IMR-90 (cell line): ENCODE data around the gene RAP1GAP2. TPM values are rescaled to one million over a fixed set of nuclear protein-coding genes. Genes with fewer than 3 reads are reported as not detected.

Experiments
- ATAC-seq: fragments of 200-7000 bp; cut with Tn5 transposase; 2 replicates; pipeline ENCODE4 v1.9.1; 2020; ENCODE audit warnings: low read depth, mild to moderate bottlenecking, moderate library complexity
- BruUV-seq: library from RNA; stranded (reverse); fragments of 400-500 nt; replicated peaks from 2 replicates; lab custom pipeline; 2021; lab: Mats Ljungman, UMichigan
- CTCF ChIA-PET: fragments of 300-600 bp; formaldehyde crosslinking; extraction: SDS; loops from one replicate; lab custom pipeline; 2021; ENCODE audit warnings: antibody characterized with exemption; lab: Yijun Ruan, JAX
- POLR2A ChIA-PET: fragments of 300-600 bp; sonication (Branson Sonifier 250); formaldehyde crosslinking; loops from one replicate; lab custom pipeline; 2022; ENCODE audit warnings: antibody characterized with exemption; ENCODE audit not compliant: unreplicated experiment; lab: Charles Lee
- DNase-seq: peaks from one replicate; pipeline ENCODE4 v3.0.0; 2013
- H2AFZ ChIP-seq: replicated peaks from 2 replicates; pipeline ENCODE3; 2013; ENCODE audit warnings: low read length, mild to moderate bottlenecking; ENCODE audit not compliant: poor library complexity
- H2AK5ac ChIP-seq: 2 replicates; pipeline ENCODE4 v1.6.1; 2013; ENCODE audit warnings: low read depth, low read length, inconsistent platforms
- H2AK9ac ChIP-seq: replicated peaks from 2 replicates; pipeline ENCODE3; 2013; ENCODE audit warnings: mild to moderate bottlenecking, low read depth, low read length, moderate library complexity; ENCODE audit not compliant: poor library complexity
- H2BK120ac ChIP-seq: 2 replicates; pipeline ENCODE4 v1.6.1; 2013; ENCODE audit warnings: low read depth, low read length, inconsistent platforms
- H2BK15ac ChIP-seq: 3 replicates; pipeline ENCODE4 v1.6.1; 2013; ENCODE audit warnings: low read depth, low read length, inconsistent platforms
- H2BK20ac ChIP-seq: 2 replicates; pipeline ENCODE4 v1.6.1; 2013; ENCODE audit warnings: low read depth, mild to moderate bottlenecking, inconsistent platforms, low read length, moderate library complexity
- H2BK5ac ChIP-seq: 2 replicates; pipeline ENCODE4 v1.6.1; 2013; ENCODE audit warnings: mild to moderate bottlenecking, low read depth, low read length, inconsistent platforms; ENCODE audit not compliant: poor library complexity, severe bottlenecking
- H3K14ac ChIP-seq: replicated peaks from 2 replicates; pipeline ENCODE4 v1.6.1; 2013; ENCODE audit warnings: low read depth, low read length, inconsistent platforms
- H3K18ac ChIP-seq: 2 replicates; pipeline ENCODE4 v1.6.1; 2013; ENCODE audit warnings: low read depth, low read length, control low read depth
- H3K23ac ChIP-seq: 2 replicates; pipeline ENCODE4 v1.6.1; 2013; ENCODE audit warnings: low read depth, low read length, inconsistent platforms
- H3K27ac ChIP-seq: 2 replicates; pipeline ENCODE4 v1.5.1; 2013; ENCODE audit warnings: mild to moderate bottlenecking, control low read depth, low read length; ENCODE audit not compliant: insufficient read depth
- H3K27me3 ChIP-seq: 2 replicates; pipeline ENCODE4 v1.6.1; 2013; ENCODE audit warnings: low read length; ENCODE audit not compliant: control insufficient read depth, insufficient read depth
- H3K36me3 ChIP-seq: 2 replicates; pipeline ENCODE4 v1.6.1; 2013; ENCODE audit warnings: low read length, mixed read lengths; ENCODE audit not compliant: control insufficient read depth, insufficient read depth
- H3K4ac ChIP-seq: 2 replicates; pipeline ENCODE4 v1.6.1; 2013; ENCODE audit warnings: low read depth, low read length, inconsistent platforms
- H3K4me1 ChIP-seq: 2 replicates; pipeline ENCODE4 v1.6.1; 2013; ENCODE audit warnings: low read length, mixed read lengths; ENCODE audit not compliant: control insufficient read depth, insufficient read depth
- H3K4me2 ChIP-seq: 2 replicates; pipeline ENCODE4 v1.6.1; 2013; ENCODE audit warnings: low read depth, mild to moderate bottlenecking, control low read depth, low read length, moderate library complexity
- H3K4me3 ChIP-seq: 2 replicates; pipeline ENCODE4 v1.5.1; 2013; ENCODE audit warnings: low read depth, mild to moderate bottlenecking, control low read depth, low read length, moderate library complexity; ENCODE audit not compliant: insufficient read depth
- H3K56ac ChIP-seq: 2 replicates; pipeline ENCODE4 v1.6.1; 2013; ENCODE audit warnings: low read length, inconsistent platforms; ENCODE audit not compliant: insufficient read depth; ENCODE audit errors: extremely low read depth
- H3K79me1 ChIP-seq, 2 experiments: 2 replicates each; pipeline ENCODE4 v1.6.1; 2013; ENCODE audit warnings: low read length in 2 of 2, inconsistent platforms in 1 of 2, low read depth in 1 of 2
- H3K9ac ChIP-seq: 2 replicates; pipeline ENCODE4 v1.6.1; 2013; ENCODE audit warnings: low read depth, low read length, control low read depth
- H3K9me1 ChIP-seq: 2 replicates; pipeline ENCODE4 v1.6.1; 2013; ENCODE audit warnings: low read length, inconsistent platforms; ENCODE audit not compliant: insufficient read depth
- H3K9me3 ChIP-seq: 2 replicates; pipeline ENCODE4 v1.6.1; 2013; ENCODE audit warnings: low read length; ENCODE audit not compliant: control insufficient read depth, insufficient read depth
- H4K20me1 ChIP-seq: 2 replicates; pipeline ENCODE4 v1.6.1; 2013; ENCODE audit warnings: low read length, inconsistent platforms; ENCODE audit not compliant: insufficient read depth
- H4K5ac ChIP-seq: 2 replicates; pipeline ENCODE4 v1.6.1; 2013; ENCODE audit warnings: mild to moderate bottlenecking, low read depth, low read length, control low read depth
- H4K8ac ChIP-seq, 2 experiments: 2 replicates each; pipeline ENCODE4 v1.6.1; 2013; ENCODE audit warnings: low read depth in 2 of 2, low read length in 2 of 2, control low read depth in 1 of 2, inconsistent platforms in 1 of 2
- H4K91ac ChIP-seq: 2 replicates; pipeline ENCODE4 v1.6.1; 2013; ENCODE audit warnings: low read depth, low read length, inconsistent platforms; ENCODE audit not compliant: insufficient read depth
- BHLHE40 ChIP-seq: fragments of 150-350 bp; IDR thresholded peaks from 2 replicates; pipeline ENCODE4 v1.6.1; 2016; ENCODE audit warnings: mild to moderate bottlenecking, low read depth, low read length
- CEBPB ChIP-seq: IDR thresholded peaks from 2 replicates; pipeline ENCODE4 v1.6.1; 2012; ENCODE audit warnings: low read depth, low read length, improper control_type of control experiment
- CHD1 ChIP-seq: IDR thresholded peaks from 2 replicates; pipeline ENCODE4 v1.6.1; 2012; ENCODE audit warnings: low read depth, low read length, improper control_type of control experiment
- FOS ChIP-seq: fragments of 150-350 bp; IDR thresholded peaks from 2 replicates; pipeline ENCODE4 v1.6.1; 2016; ENCODE audit warnings: low read depth, low read length
- MAFK ChIP-seq: IDR thresholded peaks from 2 replicates; pipeline ENCODE4 v1.6.1; 2012; ENCODE audit warnings: low read depth, low read length, improper control_type of control experiment
- MAZ ChIP-seq: IDR thresholded peaks from 2 replicates; pipeline ENCODE4 v1.6.1; 2012; ENCODE audit warnings: low read depth, mild to moderate bottlenecking, low read length, improper control_type of control experiment, moderate library complexity, borderline replicate concordance
- MXI1 ChIP-seq: IDR thresholded peaks from 2 replicates; pipeline ENCODE4 v1.6.1; 2012; ENCODE audit warnings: low read depth, mild to moderate bottlenecking, low read length, moderate library complexity, borderline replicate concordance
- NFE2L2 ChIP-seq: fragments of 150-350 bp; IDR thresholded peaks from 2 replicates; pipeline ENCODE4 v1.6.1; 2016; ENCODE audit warnings: low read depth, mild to moderate bottlenecking, low read length
- POLR2A ChIP-seq: IDR thresholded peaks from 2 replicates; pipeline ENCODE4 v1.6.1; 2012; ENCODE audit warnings: mild to moderate bottlenecking, low read depth, low read length
- RAD21 ChIP-seq: IDR thresholded peaks from 2 replicates; pipeline ENCODE4 v1.6.1; 2012; ENCODE audit warnings: low read length, improper control_type of control experiment
- RCOR1 ChIP-seq: IDR thresholded peaks from 2 replicates; pipeline ENCODE4 v1.6.1; 2012; ENCODE audit warnings: mild to moderate bottlenecking, low read length, improper control_type of control experiment; ENCODE audit not compliant: insufficient replicate concordance
- RFX5 ChIP-seq: IDR thresholded peaks from 2 replicates; pipeline ENCODE4 v1.8.0; 2012; ENCODE audit warnings: low read depth, mild to moderate bottlenecking, low read length, moderate library complexity
- SMC3 ChIP-seq: fragments of 150-350 bp; IDR thresholded peaks from 2 replicates; pipeline ENCODE4 v1.6.1; 2016; ENCODE audit warnings: low read depth, mild to moderate bottlenecking, antibody characterized with exemption, low read length, moderate library complexity
- WGBS, 2 experiments: methylation state at CpG; one replicate each; pipeline versions ENCODE4 v1.1.5 to v1.1.7; 2013; ENCODE audit warnings: missing lambda C conversion rate in 2 of 2; ENCODE audit not compliant: insufficient read length in 1 of 2; ENCODE audit errors: extremely low coverage in 2 of 2; 5-methylcytosine and 5-hydroxymethylcytosine counted together
- dilution Hi-C: fragments of 300-500 bp; cut with HindIII; formaldehyde crosslinking; loops from one replicate; pipeline ENCODE4 v1.14.3; 2018; ENCODE audit warnings: low sequenced_read_pairs; ENCODE audit not compliant: unreplicated experiment
- in situ Hi-C: fragments of 300-500 bp; cut with MboI; formaldehyde crosslinking; loops from 3 replicates; pipeline ENCODE4 v1.14.3; 2019; ENCODE audit warnings: low sequenced_read_pairs, inconsistent platforms, mixed read lengths
- intact Hi-C: fragments of 100-400 bp; cut with micrococcal nuclease; formaldehyde crosslinking; loops from 2 replicates; pipeline ENCODE4 v1.10.0; 2022
- polyA plus RNA-seq, 3 experiments: library from polyadenylated mRNA; depleted of rRNA; stranded (reverse); fragments of >200 nt; gene quantifications; 2 replicates each; pipeline ENCODE4 v1.2.3, GENCODE V29; 2012; ENCODE audit warnings: low replicate concordance in 1 of 3
- total RNA-seq: library from RNA; depleted of rRNA; stranded (reverse); fragments of >200 nt; gene quantifications from 2 replicates; pipeline ENCODE4 v1.2.3, GENCODE V29; 2012
- TF ChIP-seq, protein P1 (sequence below): fragments of 150-350 bp; IDR thresholded peaks from 2 replicates; pipeline ENCODE4 v1.6.1; 2016; ENCODE audit warnings: low read depth, mild to moderate bottlenecking, low read length, moderate library complexity, borderline replicate concordance
- TF ChIP-seq, protein P2 (sequence below): fragments of 150-350 bp; IDR thresholded peaks from 2 replicates; pipeline ENCODE4 v1.6.1; 2017; ENCODE audit warnings: mild to moderate bottlenecking, antibody characterized with exemption, low read length, low read depth
- TF ChIP-seq, protein P3 (sequence below): conservative IDR thresholded peaks from 2 replicates; pipeline ENCODE4 v1.5.1; 2012; ENCODE audit warnings: mild to moderate bottlenecking, low read depth, low read length, improper control_type of control experiment

RAP1GAP2 gene
- total and polyA plus RNA-seq, 2 of the 4 experiments (the other 2 are of a cell fraction): 5.7 to 7.5 TPM

DNA sequence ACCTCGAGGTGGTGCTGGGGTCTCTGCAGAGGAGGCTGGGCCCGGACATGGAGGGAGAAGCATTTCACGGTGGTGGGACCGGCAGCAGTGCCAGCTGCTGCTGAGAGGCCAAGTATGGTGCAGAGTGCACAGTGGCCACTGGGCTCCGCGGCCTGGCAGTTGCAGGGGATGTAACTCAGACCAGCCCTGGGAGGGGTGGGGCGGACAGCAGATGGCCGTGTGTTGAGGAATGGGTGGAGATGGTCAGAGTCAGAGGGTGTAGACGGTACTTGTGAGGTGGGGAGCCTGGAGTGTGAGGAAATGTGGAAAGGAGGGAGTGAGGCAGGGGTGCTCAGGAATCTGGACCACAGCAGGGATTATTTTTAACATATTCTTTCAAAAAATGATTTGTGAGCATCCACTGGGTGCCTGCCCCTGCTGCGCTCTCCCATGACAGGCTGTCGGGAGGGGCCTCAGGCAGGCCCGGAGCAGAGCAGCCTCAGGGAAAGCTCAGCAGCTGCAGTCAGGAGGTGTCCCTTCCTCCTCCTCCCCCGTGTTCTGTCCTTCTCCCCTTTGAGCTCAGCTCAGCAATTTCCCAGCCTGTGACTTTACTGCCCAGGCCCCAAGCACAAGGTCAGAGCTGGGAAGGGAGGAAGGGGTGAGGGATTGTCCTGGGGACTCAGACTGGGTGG is 113.1 kb downstream of the RAP1GAP2 start:
- TF ChIP-seq CHD1 (no peak), CEBPB (no peak), RCOR1 (no peak), SMC3 (no peak), RAD21 (no peak), NFE2L2 (no peak), POLR2A (no peak), BHLHE40 (no peak), MAFK (no peak), MAZ (no peak), FOS (no peak), MXI1 (no peak), RFX5 (no peak)
- TF ChIP-seq, protein P1, sequence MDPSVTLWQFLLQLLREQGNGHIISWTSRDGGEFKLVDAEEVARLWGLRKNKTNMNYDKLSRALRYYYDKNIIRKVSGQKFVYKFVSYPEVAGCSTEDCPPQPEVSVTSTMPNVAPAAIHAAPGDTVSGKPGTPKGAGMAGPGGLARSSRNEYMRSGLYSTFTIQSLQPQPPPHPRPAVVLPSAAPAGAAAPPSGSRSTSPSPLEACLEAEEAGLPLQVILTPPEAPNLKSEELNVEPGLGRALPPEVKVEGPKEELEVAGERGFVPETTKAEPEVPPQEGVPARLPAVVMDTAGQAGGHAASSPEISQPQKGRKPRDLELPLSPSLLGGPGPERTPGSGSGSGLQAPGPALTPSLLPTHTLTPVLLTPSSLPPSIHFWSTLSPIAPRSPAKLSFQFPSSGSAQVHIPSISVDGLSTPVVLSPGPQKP: no peak
- TF ChIP-seq, protein P2, sequence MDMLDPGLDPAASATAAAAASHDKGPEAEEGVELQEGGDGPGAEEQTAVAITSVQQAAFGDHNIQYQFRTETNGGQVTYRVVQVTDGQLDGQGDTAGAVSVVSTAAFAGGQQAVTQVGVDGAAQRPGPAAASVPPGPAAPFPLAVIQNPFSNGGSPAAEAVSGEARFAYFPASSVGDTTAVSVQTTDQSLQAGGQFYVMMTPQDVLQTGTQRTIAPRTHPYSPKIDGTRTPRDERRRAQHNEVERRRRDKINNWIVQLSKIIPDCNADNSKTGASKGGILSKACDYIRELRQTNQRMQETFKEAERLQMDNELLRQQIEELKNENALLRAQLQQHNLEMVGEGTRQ: no peak
- TF ChIP-seq, protein P3, sequence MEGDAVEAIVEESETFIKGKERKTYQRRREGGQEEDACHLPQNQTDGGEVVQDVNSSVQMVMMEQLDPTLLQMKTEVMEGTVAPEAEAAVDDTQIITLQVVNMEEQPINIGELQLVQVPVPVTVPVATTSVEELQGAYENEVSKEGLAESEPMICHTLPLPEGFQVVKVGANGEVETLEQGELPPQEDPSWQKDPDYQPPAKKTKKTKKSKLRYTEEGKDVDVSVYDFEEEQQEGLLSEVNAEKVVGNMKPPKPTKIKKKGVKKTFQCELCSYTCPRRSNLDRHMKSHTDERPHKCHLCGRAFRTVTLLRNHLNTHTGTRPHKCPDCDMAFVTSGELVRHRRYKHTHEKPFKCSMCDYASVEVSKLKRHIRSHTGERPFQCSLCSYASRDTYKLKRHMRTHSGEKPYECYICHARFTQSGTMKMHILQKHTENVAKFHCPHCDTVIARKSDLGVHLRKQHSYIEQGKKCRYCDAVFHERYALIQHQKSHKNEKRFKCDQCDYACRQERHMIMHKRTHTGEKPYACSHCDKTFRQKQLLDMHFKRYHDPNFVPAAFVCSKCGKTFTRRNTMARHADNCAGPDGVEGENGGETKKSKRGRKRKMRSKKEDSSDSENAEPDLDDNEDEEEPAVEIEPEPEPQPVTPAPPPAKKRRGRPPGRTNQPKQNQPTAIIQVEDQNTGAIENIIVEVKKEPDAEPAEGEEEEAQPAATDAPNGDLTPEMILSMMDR: no peak

More for the DNA sequence above, 113.1 kb downstream of the RAP1GAP2 start:
- H3K9me1 ChIP-seq: no peaks in the 10 kb centered on the region
- intact Hi-C loops (no loop called here), in situ Hi-C loops (no loop called here), dilution Hi-C loops (no loop called here)
- H3K4me2 ChIP-seq: no peak overlapping the region
- no peaks in the 10 kb centered on the region; a peak in 1 of 4 replicates for H3K79me1 ChIP-seq
- no peak overlapping the region for H2AK9ac ChIP-seq
- no peaks in the 10 kb centered on the region for H3K36me3 ChIP-seq
- H3K18ac ChIP-seq: no peak overlapping the region
- no peak overlapping the region for H3K23ac ChIP-seq
- no peak overlapping the region for H2BK5ac ChIP-seq
- no peak overlapping the region for H3K27ac ChIP-seq
- DNase-seq: no peak
- CTCF ChIA-PET: no interaction called here
- POLR2A ChIA-PET: no interaction called here
- H4K91ac ChIP-seq: no peak overlapping the region
- H2BK120ac ChIP-seq: no peak overlapping the region
- no peak overlapping the region for H3K4me3 ChIP-seq
- no peak overlapping the region for H4K8ac ChIP-seq
- BruUV-seq: no TSS peak
- H4K5ac ChIP-seq: no peak overlapping the region
- H2BK20ac ChIP-seq: no peak overlapping the region
- peaks cover 2% of the 10 kb centered on the region; the same call in 1 of the 2 replicates for H3K9me3 ChIP-seq
- no peak overlapping the region for H2AFZ ChIP-seq
- H3K4me1 ChIP-seq: no peaks in the 10 kb centered on the region
- no peaks in the 10 kb centered on the region for H3K27me3 ChIP-seq
- no peak overlapping the region for H3K56ac ChIP-seq
- no peak overlapping the region for H2AK5ac ChIP-seq
- no peak overlapping the region for H3K9ac ChIP-seq
- H3K4ac ChIP-seq: no peak overlapping the region
- H4K20me1 ChIP-seq: no peaks in the 10 kb centered on the region
- no peak overlapping the region for H3K14ac ChIP-seq
- ATAC-seq: no peak
- 85% methylated on average over 5 of the region's 13 CpGs; no CpG with 5 or more reads in 1 of the 2 experiments for WGBS, 2 experiments
- H2BK15ac ChIP-seq: no peak overlapping the region
